OCI-LY1 (cell line): ENCODE data around the gene SHLD1.

ENCODE experiments used
- H2AFZ ChIP-seq: fragments of 200-600 bp; sonication (generic), shearing (Covaris generic); 2 replicates; pipeline ENCODE4 v1.6.0; 2014; ENCODE audit warnings: antibody characterized with exemption, mild to moderate bottlenecking, low read length
- H3F3A ChIP-seq: fragments of 200-600 bp; sonication (generic), shearing (Covaris generic); 2 replicates; pipeline ENCODE4 v1.6.0; 2014; ENCODE audit warnings: mild to moderate bottlenecking, antibody characterized with exemption, low read length, moderate library complexity; ENCODE audit not compliant: insufficient read depth
- H3K27ac ChIP-seq: fragments of 200-600 bp; sonication (generic); 2 replicates; pipeline ENCODE4 v1.5.1; 2014; ENCODE audit warnings: low read length, mixed run types, mild to moderate bottlenecking, low read depth; ENCODE audit not compliant: poor library complexity, severe bottlenecking
- H3K27me3 ChIP-seq: fragments of 200-600 bp; sonication (generic); 2 replicates; pipeline ENCODE4 v1.6.0; 2014; ENCODE audit warnings: antibody characterized with exemption, mild to moderate bottlenecking, low read length, moderate library complexity; ENCODE audit not compliant: insufficient read depth
- H3K36me3 ChIP-seq: fragments of 200-600 bp; sonication (generic); 2 replicates; pipeline ENCODE4 v1.6.1; 2014; ENCODE audit warnings: mild to moderate bottlenecking, antibody characterized with exemption, low read length, moderate library complexity, mixed read lengths; ENCODE audit not compliant: insufficient read depth
- H3K4me1 ChIP-seq: fragments of 200-600 bp; sonication (generic); 2 replicates; pipeline ENCODE4 v1.5.1; 2014; ENCODE audit warnings: mild to moderate bottlenecking, low read length, moderate library complexity; ENCODE audit not compliant: insufficient read depth, severe bottlenecking
- H3K4me2 ChIP-seq: fragments of 200-600 bp; sonication (generic), shearing (Covaris generic); 2 replicates; pipeline ENCODE4 v1.6.1; 2014; ENCODE audit warnings: low read length
- H3K4me3 ChIP-seq: fragments of 200-600 bp; sonication (generic); 2 replicates; pipeline ENCODE4 v1.5.1; 2014; ENCODE audit warnings: low read length, low read depth, mild to moderate bottlenecking, mixed read lengths; ENCODE audit not compliant: poor library complexity, severe bottlenecking
- H3K79me2 ChIP-seq: fragments of 200-600 bp; shearing (Covaris generic); 2 replicates; pipeline ENCODE4 v1.6.1; 2016; ENCODE audit warnings: mixed run types, low read length, mixed read lengths; ENCODE audit not compliant: insufficient read depth
- H3K9ac ChIP-seq: fragments of 200-600 bp; sonication (generic), shearing (Covaris generic); 2 replicates; pipeline ENCODE4 v1.6.1; 2014; ENCODE audit warnings: mild to moderate bottlenecking, low read length, mixed read lengths
- H3K9me2 ChIP-seq: fragments of 200-600 bp; sonication (generic), shearing (Covaris generic); 2 replicates; pipeline ENCODE4 v1.6.1; 2014; ENCODE audit warnings: low read depth, mild to moderate bottlenecking, low read length, mixed read lengths
- H3K9me3 ChIP-seq: fragments of 200-600 bp; shearing (Covaris generic); 2 replicates; pipeline ENCODE4 v1.6.1; 2014; ENCODE audit warnings: low read length, mixed read lengths
- H4K20me1 ChIP-seq: fragments of 200-600 bp; sonication (generic), shearing (Covaris generic); 2 replicates; pipeline ENCODE4 v1.6.0; 2016; ENCODE audit warnings: mild to moderate bottlenecking, low read length; ENCODE audit not compliant: insufficient read depth
- CTCF ChIP-seq: fragments of 200-600 bp; sonication (generic), shearing (Covaris generic); IDR thresholded peaks from 2 replicates; pipeline ENCODE4 v1.5.1; 2017; ENCODE audit warnings: mild to moderate bottlenecking, antibody characterized with exemption, low read length, moderate library complexity, mixed read lengths
- EZH2 ChIP-seq: fragments of 200-600 bp; sonication (generic), shearing (Covaris generic); IDR thresholded peaks from 2 replicates; pipeline ENCODE4 v1.8.0; 2017; ENCODE audit warnings: borderline replicate concordance, mixed run types, mild to moderate bottlenecking, antibody characterized with exemption, low read length, moderate library complexity, mixed read lengths

SHLD1 gene

GRCh38 chr20:5865604-5866003, 115.4 kb downstream of the SHLD1 start:
- Histone ChIP-seq H3K4me1 (no peaks in the 10 kb centered on the region), H3F3A (no peaks in the 10 kb centered on the region), H3K4me2 (no peak overlapping the region), H4K20me1 (no peaks in the 10 kb centered on the region), H3K4me3 (no peak overlapping the region), H3K36me3 (peaks cover 13% of the 10 kb centered on the region), H3K9me2 (no peaks in the 10 kb centered on the region), H3K9ac (no peak overlapping the region), H3K27ac (no peak overlapping the region), H2AFZ (no peak overlapping the region), H3K9me3 (no peaks in the 10 kb centered on the region), H3K79me2 (no peaks in the 10 kb centered on the region), H3K27me3 (no peaks in the 10 kb centered on the region)
- TF ChIP-seq CTCF (no peak), EZH2 (no peak)

- H3F3A ChIP-seq, result no peaks in the 10 kb centered on the region
- TF ChIP-seq EZH2, result no peak
- no peaks in the 10 kb centered on the region for H3K36me3 ChIP-seq
- H2AFZ ChIP-seq, result no peak overlapping the region
- H3K4me2 ChIP-seq, result no peak overlapping the region
- H3K27ac ChIP-seq, result no peak overlapping the region
- H3K9ac ChIP-seq, result no peak overlapping the region
- no peaks in the 10 kb centered on the region for H4K20me1 ChIP-seq
- no peaks in the 10 kb centered on the region for H3K27me3 ChIP-seq
- H3K9me3 ChIP-seq, result no peaks in the 10 kb centered on the region
- H3K4me3 ChIP-seq, result no peak overlapping the region
- H3K4me1 ChIP-seq, result no peaks in the 10 kb centered on the region
- H3K9me2 ChIP-seq, result no peaks in the 10 kb centered on the region
- H3K79me2 ChIP-seq, result no peaks in the 10 kb centered on the region
Observed at GRCh38 chr20:5870568-5870981, 120.4 kb downstream of the SHLD1 start.

GRCh38 chr20:5871459-5872410, 121.5 kb downstream of the SHLD1 start:
- H4K20me1 ChIP-seq, result no peaks in the 10 kb centered on the region
- no peaks in the 10 kb centered on the region for H3K4me1 ChIP-seq
- H3K27ac ChIP-seq, result no peak overlapping the region
- no peaks in the 10 kb centered on the region for H3F3A ChIP-seq
- H3K9me2 ChIP-seq, result no peaks in the 10 kb centered on the region
- H3K4me3 ChIP-seq, result no peak overlapping the region
- no peak overlapping the region for H3K4me2 ChIP-seq
- H2AFZ ChIP-seq, result no peak overlapping the region
- TF ChIP-seq EZH2, result no peak
- no peak for TF ChIP-seq CTCF
- no peaks in the 10 kb centered on the region for H3K36me3 ChIP-seq
- H3K79me2 ChIP-seq, result no peaks in the 10 kb centered on the region
- no peak overlapping the region for H3K9ac ChIP-seq
- no peaks in the 10 kb centered on the region for H3K27me3 ChIP-seq
- no peaks in the 10 kb centered on the region for H3K9me3 ChIP-seq
